Stimulated activated CD8-positive, alpha-beta memory T cell treated with anti-CD3 and anti-CD28 coated beads, Interleukin-15, amount 100 ng/mL, for 48 hours (primary cell): ENCODE measurements around the gene ABLIM1.

Experiments used
- DNase-seq, 2 donors: peaks; one replicate each; pipeline ENCODE4 v3.0.0-alpha.2; 2020; ENCODE audit warnings: low read depth in 2 of 2

ABLIM1 gene

DNA sequence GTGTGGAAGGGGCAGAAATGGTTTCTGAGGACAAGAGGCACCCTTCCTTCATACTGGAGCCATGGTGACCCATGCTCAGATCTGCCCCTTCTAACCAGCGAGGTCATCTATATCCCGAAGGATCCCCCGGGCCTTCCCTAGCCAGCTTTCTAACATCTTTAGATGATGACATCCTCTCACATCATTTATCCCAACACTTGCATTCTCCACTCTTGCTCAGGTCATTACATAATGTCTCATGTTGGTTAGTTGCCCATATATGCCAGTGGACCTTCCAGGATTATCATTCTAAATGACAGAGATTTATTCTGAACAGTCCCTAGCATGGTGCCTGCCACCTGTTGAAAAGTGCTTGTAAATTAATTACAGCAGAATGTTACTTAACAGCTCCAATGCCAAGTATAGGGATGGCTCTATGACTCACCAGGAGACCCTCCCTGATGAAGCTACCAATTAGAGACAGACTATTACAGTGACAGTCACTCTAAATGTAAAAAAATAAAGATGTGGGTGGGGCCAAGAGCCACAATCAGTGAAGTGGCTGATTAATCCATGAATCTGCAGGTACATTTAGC, 22.6 kb upstream of the ABLIM1 start:
- DNase-seq: no peak

DNA sequence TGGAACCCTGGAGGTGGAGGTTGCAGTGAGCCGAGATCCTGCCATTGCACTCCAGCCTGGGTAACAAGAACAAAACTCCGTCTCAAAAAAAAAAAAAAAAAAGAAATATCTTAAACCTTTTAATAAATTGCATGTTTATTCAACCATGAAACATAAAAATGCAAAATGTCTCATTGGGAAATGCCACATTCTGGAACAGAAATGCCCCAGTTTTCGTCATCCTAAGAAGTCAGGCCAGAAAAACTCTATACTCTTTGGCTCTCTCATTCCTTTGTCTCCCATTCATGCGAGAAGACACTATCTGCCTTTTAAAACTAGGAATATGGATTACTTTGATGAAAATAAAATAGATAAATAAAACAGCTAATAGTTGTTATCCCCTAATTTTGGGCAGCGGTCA, 21.5 kb upstream of the ABLIM1 start:
- DNase-seq: no peak

DNA sequence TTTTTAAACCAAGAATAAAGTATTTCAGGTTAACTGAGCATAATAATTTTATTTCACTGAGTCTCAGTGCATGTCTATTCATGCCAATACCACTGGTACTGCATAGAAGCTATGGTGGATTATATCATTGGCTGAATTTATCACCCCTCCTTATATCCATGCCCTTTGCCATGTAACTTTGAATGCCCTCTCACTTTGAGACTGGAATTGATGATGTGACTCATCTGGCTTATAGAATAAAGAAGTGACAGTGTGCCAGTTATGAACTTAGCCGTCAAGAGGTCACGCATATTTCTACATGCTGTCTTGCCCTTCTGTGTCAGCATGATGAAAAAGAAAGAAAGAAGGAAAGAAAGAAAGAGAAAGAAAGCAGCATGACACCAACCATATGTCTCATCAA, 20.7 kb upstream of the ABLIM1 start:
- no peak for DNase-seq

- no peak for DNase-seq
Measured at GRCh38 chr10:114678336-114678735, 20.3 kb upstream of the ABLIM1 start.

- no peak for DNase-seq
Measured at GRCh38 chr10:114674346-114674745, 16.3 kb upstream of the ABLIM1 start.

- no peak for DNase-seq
Measured at GRCh38 chr10:114669648-114670047, 11.6 kb upstream of the ABLIM1 start.

DNA sequence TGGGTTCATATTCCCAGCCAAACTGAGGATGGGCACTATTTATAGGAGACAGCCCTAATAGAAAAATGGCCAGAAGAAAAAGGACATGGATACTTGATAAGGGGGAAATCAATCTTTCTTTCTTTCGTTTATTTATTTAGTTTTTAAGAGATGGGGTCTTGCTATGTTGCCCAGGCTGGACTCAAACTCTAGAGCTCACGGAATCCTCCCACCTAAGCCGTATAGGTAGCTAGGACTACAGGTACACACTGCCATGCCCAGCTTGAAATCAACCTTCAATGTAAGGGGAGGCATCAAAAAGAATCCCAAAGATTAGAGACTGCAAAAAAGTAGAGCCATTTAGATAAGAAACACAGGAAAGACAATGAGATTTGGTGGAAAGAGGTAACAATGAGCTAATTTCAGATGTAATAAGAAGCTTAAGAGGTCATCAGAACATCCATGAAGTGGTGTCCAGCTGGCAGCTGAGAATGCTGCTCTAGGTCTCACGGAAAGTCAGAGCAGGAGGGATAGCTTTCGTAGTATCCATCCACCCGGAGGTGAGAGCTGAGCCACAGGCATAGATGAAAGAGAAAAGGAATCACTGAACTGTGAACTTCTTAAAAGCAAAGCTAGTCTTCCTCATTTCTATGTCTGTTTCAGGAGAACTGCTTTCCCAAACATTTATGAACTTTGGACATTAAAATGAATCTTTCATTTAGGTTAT, 10.5 kb upstream of the ABLIM1 start:
- DNase-seq: no peak

DNA sequence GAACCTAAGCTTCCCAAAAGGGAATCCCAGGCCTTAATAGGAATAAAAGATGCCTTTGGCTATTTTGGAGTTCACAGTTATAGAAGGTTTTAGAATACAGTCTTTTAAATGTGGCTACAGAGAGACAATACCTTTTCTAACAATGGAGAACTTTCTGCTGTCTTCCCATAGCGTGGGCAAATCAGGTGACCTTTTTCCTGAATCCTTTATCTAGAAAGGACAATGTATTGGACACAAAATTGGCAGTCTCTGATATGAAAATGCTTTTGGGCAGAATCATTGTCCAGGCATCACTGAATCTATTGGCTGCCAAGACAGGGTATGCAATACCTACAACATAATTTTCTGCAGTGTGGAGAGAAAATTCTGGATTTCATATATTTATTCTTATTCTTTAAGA, 7.8 kb upstream of the ABLIM1 start:
- DNase-seq: no peak

GRCh38 chr10:114665406-114665805, 7.3 kb upstream of the ABLIM1 start:
- no peak for DNase-seq

DNA sequence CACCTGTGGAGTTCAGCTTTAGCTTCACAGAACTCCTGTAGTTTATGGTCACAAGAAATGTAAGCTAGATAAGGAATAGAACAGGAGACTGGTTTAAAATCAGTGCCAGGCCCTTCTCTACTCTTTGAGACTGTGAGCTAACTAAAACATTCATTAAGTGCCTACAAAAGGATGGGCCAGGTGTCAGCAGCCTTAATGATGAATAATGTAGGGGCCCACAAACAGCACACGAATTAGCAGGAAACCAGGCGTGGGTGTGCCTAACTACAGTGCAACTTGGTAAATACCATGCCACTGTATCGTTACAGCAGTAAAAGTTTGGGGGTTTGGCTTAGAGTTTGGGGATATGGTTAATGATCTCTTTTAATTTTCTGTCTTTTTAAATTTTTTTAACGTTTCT, 6.1 kb upstream of the ABLIM1 start:
- no peak for DNase-seq

DNA sequence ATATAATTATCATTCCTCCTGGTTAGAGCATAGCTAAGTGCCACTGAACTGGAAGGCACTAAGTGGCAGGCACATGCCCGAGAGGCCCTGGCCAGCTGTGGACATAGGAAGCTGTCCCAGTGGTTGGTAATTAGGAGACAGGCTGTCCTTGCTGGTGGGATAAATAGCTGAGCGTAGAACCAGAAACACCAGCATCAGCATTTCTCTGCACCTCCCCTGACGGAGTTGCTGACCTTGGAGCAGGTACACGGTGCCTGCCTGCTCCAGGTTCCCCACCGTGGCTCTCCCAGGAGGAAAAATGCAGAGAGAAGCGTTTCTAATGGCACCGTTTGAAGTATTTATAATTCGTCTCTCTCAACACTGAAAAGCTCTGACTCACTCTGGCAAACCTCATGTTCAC, 5.6 kb upstream of the ABLIM1 start:
- DNase-seq: no peak

DNA sequence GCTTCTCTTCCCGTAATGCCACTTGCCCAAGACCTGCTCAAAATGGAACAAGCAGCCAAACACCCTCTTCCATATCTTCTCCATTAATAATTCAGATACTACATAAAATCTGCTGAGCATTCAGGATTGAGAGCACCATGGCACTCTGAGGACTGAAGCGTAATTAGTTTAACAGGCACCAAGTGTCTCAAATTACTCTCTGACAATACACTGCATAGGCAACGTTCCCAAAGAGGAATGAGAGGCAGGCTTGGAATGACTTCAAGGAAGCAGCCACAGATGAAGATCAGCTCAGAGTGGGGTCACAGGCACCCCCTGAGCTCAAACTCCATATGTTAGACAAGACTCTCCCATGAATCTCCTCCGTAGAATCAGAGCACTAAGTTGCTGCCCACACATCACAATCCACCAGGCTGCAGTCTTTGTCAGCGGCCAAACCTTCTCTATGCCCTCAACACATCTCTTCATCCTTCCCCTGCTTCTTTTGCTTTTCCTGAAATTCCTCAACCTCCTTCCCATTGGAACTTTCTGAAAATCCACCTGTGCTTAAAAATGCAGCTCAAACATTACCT, 4.7 kb upstream of the ABLIM1 start:
- no peak for DNase-seq

DNA sequence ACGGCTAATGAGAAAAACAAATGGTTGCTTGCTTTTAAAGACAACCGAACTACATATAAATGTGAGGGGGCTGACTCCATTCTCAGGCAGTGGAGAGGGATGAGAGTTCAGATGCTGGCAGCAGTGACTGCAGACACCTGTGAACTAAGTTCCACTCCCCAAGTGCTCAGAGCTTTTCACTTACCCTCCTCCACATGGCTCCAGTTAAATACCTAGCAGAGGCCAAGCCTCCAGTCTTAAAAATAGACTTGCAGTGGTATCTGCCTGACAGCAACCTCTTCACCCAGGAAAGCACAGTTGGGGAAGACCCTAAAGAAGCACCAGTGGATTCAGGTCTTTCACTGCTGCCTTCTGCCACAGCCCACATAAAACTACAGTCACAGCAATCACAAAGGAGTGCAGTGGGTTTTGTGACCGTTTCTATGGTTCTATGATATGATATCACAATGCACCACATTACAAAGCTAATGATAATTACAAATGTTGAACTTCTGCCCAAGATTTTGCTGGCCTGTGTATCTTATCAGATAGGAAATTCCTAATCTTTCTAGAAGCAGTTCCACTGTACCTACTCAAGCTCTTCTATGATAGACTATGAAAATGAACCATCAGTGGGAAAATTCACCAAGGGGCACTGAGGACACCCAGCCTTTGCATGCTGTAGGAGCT, 3.3 kb upstream of the ABLIM1 start:
- no peak for DNase-seq

DNA sequence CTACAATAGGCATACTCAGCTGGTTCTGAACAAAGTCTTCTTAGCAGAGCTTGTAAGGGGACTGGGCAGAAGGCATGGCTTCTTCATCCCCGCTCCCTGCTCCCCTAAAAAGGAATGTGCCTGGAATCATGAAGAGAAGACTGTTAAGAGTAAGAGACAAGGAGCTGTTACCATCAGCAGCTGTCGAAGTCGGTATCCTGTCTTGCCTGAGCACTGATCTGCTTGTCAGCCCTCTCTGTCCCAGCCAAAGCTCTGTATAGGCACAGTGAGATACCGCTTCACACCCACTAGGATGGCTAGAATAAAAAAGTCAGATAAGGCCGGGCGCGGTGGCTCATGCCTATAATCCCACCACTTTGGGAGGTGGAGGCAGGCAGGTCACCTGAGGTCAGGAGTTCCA, 2.4 kb downstream of the ABLIM1 start:
- DNase-seq: no peak

DNA sequence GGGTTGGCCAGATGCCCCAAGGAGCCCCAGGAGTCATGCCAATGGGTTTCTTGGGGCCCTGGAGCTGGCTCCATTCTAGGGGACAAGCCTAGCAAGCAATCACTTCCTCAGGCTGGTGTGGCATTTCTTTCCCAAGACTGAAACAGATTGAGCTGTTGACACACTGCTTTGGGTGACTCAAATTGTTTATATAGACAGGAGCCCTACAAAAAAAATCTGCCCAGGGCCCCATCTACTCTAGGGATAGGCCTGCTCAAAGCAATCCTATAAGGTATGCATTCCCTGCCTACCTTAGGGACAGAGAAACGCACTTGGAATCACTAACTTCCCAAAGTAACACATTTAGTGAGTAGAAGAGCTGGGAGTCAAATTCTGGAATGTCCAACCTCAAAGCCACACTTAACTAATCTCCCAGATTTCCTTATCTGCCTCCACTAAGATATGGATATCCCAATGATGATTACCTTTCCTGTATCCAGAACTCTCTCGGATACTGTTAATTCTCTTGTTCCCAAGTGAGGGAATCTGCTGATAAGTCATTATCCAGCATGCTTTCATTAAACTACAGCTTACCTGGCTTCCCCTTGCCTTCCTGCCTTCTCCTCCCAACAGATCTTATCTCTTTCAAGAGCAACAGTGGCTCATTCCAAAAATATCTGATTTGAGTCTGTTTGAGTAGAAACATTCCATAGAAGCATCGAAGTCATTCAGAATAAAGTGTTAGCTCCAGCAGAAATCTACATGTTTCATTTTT, 3.1 kb downstream of the ABLIM1 start:
- DNase-seq: no peak

DNA sequence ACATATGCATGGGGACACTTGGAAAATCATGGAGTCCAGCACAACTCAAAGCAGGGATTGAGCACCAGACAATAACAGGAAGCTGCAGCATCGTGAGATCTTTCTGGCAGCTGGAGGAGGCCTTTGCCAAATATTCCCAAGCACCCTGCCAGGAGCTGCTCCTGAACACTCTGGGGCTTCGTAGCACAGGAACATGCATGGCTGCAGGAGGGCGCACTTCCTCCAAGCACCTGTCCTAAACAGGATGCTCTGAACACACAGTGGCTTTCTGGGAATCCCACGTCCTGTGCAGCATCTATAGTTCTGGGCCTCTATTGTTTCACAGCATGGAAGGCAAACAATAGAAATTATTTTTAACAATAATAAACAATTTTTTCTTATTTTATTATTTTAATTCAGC, 4.1 kb downstream of the ABLIM1 start:
- no peak for DNase-seq

DNA sequence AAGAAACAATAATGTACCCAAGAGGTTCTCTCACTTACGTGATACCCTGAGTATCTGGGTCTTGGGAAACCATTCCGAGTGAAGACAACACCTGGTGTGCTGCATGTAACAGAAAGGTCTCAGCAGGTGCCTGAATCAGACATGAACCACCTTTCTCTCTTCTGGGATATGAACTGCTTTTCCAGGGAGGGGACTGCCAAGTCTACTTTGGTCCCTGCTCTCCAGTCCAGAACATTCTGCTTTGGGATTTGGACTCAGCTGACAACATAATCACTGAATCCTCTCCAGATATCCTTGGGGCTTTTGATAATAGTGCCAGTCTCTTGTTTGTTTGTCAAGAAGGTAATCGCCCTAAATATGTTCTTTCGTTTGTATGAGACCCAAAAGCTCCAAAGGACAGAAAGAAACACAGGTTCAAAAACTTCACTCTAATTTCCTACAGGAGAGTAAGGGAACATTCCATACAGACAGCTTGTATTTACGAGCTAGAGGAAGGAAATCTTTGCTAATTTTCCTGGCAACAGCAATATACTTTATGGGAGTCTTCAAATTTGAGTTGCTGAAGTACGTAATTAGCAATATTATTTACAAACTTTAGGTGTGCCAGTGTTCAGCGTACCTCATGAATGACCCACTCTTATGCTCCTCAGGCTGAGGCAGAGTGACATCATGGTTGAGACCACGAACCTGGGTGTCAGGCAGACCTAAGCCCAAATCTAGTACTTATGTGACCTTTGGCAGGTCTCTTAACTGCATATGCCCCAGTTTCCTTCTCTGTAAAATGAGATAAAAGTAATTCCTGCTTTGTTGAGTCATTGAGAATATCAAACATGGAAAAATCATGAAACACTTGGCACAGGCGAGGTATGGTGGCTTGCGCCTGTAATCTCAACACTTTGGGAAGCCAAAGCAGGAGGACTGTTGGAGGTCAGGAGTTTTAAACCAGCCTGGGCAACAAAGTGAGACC, 5.4 kb downstream of the ABLIM1 start:
- DNase-seq: no peak

- no peak for DNase-seq
Measured at GRCh38 chr10:114650831-114651230, 7.2 kb downstream of the ABLIM1 start.

GRCh38 chr10:114650266-114650665, 7.8 kb downstream of the ABLIM1 start:
- no peak for DNase-seq

DNA sequence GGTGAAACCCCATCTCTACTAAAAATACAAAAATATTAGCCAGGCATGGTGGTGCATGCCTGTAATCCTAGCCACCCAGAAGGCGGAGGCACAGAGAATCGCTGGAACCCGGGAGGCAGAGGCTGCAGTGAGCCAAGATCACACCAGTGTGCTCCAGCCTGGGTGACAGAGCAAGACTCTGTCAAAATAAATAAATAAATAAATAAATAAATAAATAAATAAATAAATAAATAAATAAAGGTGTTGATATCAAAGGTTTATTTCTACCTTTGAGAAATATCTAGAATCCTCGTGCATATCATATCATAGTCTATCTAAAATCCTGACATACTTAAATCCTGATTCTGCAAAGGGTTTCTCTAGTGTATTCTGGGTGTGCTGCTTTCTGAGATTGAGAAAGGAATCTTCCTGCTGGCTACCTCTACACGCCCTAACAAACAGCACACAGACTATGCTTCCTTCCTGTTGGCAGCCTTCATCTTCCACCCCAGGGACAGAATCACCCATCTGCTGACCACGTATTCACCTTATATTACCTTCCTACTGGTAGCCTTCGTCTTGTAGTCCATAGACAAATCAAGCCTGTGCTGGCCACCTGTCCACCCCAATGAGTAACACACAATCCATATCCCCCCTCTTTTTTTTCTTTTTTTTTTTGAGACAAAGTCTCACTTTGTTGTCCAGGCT, 8.7 kb downstream of the ABLIM1 start:
- DNase-seq: no peak

- no peak for DNase-seq
Measured at GRCh38 chr10:114648368-114648767, 9.7 kb downstream of the ABLIM1 start.
